Stimulated activated CD8-positive, alpha-beta memory T cell treated with anti-CD3 and anti-CD28 coated beads, Interleukin-7, amount 100 ng/mL, for 48 hours (primary cell): ENCODE measurements around the gene IFI6.
"Not testable (repeated sequence)": the region's sequence is repeated elsewhere in the genome, so short reads cannot be mapped to it uniquely, and the experiment has no call there.

Source experiments
- DNase-seq, 2 donors: peaks; one replicate each; pipeline ENCODE4 v3.0.0-alpha.2; 2020; ENCODE audit warnings: low read depth in 1 of 2; ENCODE audit errors: extremely low read depth in 1 of 2

Gene IFI6, protein sequence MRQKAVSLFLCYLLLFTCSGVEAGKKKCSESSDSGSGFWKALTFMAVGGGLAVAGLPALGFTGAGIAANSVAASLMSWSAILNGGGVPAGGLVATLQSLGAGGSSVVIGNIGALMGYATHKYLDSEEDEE

DNA sequence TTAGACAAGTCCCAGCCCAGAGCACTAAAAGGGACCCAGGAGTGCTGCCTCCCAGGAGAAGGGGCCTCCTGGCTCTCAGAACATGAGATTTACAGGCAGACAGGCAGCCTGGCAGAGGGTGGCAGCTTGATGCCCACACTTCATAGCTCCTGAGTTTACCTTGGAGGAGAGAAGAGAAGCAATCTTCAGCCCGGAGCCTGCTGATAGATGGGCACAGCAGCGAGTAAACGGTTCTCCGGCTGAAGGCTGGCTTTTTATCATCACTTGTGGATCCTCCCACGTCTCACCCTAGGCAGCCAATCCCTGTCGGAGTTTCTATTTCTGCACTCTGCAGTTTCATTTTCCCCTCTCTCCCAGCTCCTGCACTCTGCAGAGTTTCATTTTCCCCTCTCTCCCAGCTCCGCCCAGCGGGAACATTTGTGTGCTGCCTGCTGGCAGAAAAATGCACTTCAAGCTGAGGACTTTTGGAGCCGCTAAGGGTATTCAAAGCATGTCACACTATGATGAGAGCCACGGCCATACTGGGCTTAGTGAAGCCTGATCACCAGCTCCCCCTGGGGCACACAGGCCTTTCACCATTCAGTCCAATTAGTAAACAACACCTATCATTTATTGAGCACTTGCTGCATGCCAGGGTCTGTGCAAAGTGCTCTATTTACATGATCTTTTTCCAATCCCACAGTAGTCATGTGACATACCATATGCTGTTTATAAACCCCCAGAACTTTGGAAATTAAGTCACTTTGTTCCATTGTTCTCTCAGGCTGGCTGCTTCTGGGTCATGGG, at the start of gene IFI6:
Gene IFI6, minus strand, starts transcription at position 229 of the 786 bp plus-strand sequence. CDS start 2,878 bp downstream, outside the sequence.
- peak; percentile 32 to 56 for DNase-seq

DNA sequence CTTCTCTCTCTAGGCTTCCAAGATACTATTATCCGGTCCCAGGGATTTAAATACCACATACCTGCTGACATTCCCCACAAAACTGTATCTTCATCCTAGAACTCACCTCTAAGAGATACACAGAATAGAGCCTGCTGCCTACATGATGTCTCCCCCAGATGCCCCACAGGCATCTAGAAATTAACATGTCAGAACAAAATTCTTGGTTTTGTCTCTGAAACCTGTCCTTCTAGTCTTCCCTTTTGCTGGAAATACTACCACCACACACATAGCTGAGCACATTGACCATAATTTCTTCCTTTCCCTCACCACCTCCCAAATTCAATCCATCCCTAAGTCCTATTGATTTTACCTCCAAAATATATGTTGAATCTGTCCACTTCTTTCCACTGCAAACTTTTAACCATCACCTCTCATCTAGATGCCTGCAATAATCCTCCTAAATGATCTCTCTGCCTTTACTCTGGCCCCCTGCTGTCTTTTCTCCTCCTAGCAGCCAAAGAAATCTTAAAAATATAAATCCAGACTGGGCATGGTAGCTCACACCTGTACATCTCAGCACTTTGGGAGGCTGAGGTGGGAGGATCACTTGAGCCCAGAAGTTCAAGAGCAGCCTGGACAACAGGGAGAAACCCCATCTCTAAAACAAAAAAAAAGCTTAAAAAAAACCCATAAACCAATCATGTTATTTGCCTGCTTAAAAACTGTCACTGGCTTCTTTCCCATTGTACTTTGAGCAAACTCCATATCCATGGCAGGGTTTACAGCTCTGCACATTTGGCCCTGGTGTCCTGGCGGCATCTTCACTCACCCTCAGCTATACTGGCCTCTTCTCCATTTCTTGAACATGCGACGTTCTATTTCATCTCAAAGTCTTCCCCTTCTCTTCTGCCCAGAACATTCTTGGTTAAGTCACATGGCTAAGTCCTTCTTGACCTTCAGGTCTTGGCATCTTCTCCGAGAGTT, 47.6 kb upstream of the IFI6 start:
- no peak for DNase-seq

DNA sequence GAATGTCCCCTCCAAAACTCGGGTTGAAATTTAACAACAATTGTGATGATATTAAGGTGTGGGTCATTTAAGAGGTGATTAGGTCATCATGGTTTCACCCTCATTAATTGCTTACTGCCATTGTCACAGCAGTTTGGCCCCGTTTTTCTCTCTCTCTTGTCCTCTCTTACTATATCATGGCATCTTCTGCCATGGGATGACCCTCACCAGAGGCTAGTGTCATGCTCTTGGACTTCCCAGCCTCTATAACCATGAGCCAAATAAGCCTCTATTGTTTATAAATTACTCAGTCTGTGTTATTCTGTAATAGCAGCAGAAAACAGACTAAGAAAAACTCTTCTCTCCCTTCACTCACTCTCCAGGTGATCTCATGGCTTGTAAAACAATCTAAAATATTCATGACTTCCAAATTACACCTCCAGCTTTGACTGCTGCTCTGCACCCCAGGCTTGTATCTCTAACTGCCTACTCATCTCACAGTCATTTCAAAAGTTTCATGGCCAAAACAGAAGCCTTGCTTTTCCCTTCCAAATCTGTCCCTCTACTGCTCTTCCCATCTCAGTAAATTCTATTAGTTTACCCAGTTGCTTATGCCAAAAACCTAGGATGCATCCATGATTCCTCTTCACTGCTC, 44.4 kb upstream of the IFI6 start:
- no peak for DNase-seq

DNA sequence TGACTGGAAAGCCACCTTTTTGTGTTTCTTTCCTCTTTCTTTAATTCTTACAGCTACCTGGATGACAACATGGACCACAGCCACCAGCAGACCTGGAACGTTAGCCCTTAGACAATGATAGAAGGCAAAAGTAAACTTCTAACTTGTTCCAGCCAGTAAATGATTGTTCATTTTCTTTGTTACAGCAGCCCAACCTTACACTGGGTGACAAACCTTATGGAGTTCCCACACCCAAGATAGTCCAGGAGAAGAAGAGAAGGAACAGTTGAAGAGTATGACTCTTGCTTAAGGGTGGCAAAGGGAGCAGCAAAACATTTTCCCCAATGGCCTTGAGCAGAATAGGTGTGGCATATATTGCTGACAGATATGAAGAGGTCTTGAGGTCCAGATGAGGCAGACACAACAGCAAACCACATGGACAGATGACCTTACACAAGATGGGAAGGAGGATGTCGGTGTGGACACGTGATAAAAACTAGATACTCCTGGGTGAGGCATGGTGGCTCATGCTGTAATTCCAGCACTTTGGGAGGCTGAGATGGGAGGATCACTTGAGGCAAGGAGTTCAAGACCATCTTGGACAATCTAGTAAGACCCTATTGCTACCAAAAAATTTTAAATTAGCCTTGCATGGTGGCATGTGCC, 42.0 kb upstream of the IFI6 start:
- no peak for DNase-seq

DNA sequence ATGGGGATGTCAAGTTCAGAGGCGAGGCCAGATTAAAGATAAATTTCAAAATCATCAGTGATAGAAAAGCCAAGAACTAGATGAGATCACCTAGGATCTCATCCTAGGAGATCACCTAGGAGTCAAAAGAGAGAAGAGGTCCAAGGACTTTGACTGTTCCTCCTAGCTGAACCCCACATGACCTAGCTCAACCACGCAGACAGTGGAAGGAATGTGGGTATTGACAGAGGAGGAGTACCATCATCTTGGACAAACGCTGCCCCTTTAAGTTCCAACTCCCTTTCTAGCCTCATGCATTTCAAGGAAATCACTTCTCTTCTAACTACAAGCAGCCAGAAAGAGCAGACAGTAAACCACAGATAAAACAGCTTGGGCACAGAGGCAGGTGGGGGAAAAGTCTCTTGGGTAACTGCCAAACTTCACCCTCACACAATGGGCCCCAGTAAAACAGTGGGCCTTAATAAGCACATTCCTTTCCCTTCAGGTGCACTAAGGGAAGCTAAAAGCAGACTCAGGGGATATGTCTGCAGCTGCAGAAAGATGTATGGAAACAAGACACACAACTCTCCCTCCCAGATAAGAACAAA, 41.2 kb upstream of the IFI6 start:
- DNase-seq: no peak

DNA sequence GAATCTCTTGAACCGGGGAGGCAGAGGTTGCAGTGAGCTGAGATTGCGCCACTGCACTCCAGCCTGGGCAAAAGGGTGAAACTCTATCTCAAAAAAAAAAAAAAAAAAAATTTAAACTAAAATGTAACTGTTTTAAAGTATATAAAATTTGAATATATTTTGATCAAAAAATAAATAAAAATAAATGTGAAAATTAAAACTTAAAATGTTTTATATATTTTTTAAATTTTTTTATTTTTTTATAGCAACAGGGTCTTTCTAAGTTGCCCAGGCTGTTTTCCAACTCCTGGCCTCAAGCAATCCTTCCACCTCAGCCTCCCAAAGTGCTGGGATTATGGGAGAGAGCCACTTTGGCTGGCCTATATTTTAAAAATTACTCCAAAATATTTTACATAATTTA, 38.6 kb upstream of the IFI6 start:
- DNase-seq: no peak

DNA sequence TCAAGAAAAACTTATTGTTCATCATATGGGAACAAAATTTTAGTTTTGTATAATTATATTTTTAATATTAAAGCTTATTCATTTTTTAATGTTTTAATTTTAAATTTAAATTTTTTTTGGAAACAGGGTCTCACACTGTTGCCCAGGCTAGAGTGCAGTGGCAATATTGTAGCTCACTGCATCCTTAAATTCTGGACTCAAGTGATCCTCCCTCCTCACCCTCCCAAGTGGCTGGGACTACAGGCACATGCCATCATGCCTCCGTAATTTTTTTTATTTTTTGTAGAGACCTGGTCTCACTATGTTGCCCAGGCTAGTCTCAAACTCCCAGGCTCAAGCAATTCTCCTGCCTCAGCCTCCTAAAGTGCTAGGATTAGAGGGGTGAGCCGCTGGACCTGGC, 33.6 kb upstream of the IFI6 start:
- DNase-seq: no peak

DNA sequence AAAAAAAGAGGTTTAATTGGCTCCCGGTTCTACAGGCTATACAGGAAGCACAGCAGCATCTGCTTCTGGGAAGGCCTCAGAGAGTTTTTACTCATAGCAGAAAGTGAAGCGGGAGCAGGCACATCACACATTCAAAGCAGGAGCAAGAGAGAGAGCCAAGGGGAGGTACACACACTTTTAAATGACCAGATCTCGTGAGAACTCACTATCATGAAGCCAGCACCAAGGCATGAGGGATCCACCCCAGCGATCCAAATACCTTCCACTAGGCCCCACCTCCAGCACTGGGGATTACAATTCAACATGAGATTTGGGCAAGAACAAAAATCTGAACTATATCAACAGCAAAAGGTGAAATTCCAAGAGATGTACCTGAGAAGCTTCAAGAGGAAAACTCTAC, 33.0 kb upstream of the IFI6 start:
- no peak for DNase-seq

DNA sequence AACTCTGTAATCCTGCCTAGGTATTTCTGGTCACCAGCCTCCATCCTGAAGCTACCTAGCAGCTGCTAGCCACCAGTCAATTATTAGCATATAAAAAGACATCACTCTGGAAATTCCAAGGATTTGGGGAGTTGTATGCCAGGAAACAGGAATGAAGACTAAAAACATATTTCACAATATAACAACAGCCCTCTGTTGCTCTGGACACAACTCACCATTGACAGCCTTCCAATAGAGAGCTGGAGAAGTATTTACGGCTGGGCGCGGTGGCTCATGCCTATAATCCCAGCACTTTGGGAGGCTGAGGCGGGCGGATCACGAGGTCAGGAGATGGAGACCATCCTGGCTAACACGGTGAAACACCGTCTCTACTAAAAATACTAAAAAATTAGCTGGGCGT, 24.8 kb upstream of the IFI6 start:
- not testable (repeated sequence) for DNase-seq

DNA sequence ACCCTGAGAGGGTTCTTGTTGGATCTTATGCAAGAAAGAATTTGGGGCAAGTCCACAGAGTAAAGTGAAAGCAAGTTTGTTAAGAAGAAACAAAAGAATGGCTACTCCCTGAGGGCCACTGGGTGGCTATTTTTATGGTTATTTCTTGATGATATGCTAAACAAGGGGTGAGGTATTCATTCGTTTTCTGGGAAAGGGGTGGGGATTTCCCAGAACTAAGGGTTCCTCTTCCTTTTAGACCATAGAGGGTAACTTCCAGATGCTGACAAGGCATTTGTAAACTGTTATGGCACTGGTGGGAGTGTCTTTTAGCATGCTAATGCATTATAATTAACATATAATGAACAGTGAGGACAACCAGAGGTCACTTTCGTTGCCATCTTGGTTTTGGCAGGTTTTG, 18.2 kb upstream of the IFI6 start:
- DNase-seq: no peak

DNA sequence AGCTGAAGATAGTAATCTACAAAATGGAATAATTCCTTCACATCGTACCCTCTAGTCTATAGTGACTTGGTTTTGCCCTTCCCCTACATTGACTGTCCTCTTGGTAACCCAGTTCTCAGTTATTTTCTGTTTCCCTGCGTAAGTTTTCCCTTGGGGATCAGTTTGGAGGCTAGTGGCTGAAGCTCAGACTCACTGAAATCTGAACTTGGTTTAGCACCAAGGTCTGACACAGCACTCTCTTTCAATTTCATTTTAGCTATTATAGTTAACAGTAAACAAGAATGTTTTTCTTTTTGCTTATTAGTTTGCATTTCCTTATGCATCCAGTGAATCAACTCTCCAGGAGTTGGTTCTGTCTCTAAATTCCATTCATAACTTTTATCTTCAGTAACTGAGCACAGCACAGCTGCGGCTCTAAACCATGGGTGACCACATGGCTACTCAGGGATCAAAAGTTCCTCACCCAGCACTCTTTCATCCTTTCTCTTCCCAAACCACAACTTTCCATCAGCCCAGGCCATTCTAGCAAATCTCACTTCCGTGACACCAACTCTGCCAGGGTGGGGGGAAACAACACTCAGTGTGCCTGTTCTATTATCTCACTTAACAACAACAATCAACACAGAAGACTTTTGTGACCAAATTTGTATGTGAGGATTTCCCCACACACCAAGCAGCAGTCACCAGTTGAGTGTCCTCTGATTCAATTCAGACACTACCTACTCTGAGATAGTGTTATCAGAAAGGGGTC, 17.6 kb upstream of the IFI6 start:
- DNase-seq: no peak

DNA sequence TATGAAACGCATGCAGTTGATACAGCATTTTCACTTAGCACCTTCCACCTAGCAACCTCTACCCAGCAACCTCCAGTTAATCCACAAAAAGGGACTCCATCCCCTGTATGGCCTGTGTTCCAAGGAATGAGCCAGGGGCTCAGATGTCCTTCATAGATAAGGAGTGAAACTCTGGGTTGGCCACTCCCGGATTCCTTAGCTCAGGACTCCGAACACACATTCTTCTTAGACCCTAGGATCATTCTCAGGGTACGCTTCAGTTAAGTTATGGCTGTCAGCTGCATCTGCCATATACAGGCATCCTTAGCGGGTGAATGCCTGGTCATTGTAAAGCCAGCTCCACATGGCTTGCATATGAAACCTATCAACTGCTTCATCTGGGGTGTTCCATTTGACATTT, 15.9 kb upstream of the IFI6 start:
- DNase-seq: no peak

DNA sequence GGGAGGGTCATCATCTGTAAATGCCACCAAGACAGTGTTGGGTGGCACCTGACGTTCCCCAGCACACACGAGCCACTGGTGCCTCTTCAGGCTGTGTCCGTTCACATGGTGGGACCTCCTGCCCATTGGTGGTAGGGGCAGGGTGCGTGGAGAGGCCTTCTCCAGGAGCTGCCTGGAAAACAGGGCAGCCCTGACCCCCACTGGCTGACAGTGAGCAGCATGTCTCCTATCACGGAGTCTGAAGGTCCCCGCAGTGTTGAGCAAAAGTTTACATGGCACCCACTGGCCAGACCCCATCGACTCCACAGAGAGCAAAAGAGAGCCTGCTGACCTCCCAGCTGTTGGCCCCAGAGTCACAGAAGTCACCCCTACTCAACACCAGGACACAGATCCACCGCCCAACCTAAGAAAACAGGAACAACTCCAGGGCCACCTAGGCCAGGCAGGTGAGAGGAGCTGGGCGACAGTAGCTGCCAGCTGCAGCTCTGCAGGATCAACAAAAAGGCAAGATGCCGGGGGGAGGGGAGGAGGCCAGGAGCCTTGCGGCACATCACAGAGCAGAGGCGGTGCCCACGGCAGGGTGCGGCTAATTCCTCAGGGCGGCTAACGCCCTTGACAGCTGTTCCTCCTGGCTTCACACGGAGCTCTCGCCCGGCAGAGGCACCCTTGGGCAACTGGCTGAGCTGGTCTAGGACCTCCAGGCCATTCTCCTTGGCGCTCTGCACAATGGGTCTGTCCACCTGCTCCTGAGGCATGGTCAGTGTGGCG, 14.4 kb upstream of the IFI6 start:
- DNase-seq: no peak

DNA sequence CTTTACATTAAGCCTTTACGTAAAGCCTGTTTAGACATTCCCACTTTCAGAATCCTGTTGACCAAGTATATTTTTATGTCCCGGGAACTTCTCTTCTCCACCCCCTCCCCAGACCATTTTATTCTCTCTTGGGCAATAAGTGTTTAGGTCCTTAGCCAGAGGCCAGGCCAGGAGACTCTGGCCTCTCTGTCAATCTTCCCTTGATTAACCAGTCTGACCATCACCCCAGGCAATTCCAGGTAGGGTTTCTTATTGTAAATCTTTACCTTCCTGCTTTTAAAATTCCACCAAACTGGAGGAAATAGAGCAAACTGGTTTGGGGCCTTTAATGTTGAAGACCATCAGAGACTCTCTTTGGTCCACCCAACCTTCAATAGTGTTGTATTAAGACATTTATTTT, 12.2 kb upstream of the IFI6 start:
- no peak for DNase-seq

DNA sequence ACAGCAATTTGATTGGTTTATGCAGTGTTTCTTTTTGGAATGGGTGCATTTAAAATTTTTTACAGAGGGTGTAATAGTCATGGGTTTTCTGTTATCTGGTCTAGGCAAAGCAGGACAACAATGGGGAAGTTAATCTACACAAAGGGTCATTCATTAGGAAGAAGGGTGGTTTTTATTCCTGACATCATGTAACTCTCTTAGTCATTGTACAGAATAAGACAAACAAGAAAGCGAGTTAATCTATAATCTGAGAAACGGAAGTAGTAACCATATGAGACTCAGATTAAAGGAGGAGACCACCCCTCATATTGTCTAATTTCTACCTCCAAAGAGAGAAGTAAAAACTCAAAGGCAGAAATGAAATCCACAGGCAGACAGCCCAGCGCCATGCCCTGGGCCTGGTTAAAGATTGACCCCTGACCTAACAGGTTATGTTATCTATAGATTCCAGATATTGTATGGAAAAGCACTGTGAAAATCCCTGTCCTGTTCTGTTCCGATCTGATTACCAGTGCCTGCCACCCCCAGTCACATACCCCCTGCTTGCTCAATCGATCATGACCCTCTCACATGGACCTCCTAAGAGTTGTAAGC, 10.5 kb upstream of the IFI6 start:
- no peak for DNase-seq

DNA sequence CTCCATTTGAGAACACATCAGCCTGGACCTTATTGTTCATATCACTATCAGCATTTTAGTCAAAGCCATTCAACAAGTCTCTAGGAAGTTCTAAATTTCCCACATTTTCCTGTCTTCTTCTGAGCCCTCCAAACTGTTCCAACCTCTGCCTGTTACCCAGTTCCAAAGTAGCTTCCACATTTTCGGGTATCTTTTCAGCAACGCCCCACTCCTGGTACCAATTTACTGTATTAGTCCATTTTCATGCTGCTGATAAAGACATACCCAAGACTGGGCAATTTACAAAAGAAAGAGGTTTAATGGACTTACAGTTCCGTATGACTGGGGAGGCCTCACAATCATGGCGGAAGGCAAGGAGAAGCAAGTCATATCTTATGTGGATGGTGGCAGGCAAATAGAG, 9.6 kb upstream of the IFI6 start:
- not testable (repeated sequence) for DNase-seq

DNA sequence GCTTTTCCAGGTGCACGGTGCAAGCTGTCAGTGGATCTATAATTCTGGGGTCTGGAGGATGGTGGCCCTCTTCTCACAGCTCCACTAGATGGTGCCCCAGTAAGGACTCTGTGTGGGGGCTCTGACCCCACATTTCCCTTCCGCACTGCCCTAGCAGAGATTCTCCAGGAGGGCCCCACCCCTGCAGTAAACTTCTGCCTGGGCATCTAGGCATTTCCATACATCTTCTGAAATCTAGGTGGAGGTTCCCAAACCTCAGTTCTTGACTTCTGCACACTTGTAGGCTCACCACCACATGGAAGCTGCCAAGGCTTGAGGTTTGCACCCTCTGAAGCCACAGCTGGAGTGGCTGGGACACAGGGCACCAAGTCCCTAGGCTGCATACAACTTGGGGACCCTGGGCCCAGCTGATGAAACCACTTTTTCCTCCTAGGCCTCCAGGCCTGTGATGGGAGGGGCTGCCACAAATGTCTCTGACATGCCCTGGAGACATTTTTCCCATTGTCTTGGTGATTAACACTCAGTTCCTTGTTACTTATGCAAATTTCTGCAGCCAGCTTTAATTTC, 8.3 kb upstream of the IFI6 start:
- DNase-seq: not testable (repeated sequence)

DNA sequence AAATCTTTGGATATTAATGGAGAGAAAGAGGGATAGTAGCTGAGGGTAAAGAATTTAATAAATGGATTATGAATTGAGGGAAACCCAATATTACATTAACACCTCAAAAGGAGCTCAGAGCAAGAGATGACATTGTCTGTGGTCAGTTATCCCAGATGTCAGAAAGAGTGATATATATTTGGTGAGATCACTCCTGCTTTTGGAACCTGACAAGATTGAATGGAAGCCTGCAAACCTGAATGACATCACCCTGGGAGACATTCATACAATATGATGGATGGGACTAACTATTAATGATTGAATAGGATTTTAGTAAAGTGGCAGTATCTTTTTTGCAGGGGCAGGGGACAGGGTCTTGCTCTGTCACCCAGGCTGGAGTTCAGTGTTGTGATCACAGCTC, 6.8 kb upstream of the IFI6 start:
- DNase-seq: no peak
